ENCODE measurements around the gene PFKL.

Gene PFKL

DNA sequence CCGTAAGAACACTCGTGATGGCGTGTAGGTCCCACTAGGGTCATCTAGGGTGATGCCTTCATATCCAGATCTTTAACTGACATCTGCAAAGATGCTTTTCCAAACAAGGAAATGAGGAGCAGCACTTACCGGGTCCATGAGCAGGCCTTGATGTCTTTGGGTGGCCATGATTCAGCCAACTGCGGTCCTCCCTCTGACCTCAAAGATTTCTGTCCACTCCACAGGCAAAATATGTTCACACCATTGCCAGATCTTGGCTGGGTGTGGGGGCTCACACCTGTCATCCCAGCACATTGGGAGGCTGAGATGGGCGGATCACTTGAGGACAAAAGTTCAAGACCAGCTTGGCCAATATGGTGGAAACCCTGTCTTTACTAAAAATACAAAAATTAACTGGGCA is 71.7 kb downstream of the PFKL start:
- TF ChIP-seq TAF1 (IDR thresholded peaks at IDR 0.05; ENCODE audit: low read depth) (no peak), TCF12 (IDR thresholded peaks at IDR 0.05; ENCODE audit: low read depth) (no peak), RAD21 (IDR thresholded peaks at IDR 0.05; ENCODE audit: low read depth) (no peak), CEBPB (IDR thresholded peaks at IDR 0.05) (no peak), NFIC (IDR thresholded peaks at IDR 0.05) (no peak), USF1 (IDR thresholded peaks at IDR 0.05) (no peak)
- TF ChIP-seq, protein P1, sequence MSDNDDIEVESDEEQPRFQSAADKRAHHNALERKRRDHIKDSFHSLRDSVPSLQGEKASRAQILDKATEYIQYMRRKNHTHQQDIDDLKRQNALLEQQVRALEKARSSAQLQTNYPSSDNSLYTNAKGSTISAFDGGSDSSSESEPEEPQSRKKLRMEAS (IDR thresholded peaks at IDR 0.05) = no peak

DNA sequence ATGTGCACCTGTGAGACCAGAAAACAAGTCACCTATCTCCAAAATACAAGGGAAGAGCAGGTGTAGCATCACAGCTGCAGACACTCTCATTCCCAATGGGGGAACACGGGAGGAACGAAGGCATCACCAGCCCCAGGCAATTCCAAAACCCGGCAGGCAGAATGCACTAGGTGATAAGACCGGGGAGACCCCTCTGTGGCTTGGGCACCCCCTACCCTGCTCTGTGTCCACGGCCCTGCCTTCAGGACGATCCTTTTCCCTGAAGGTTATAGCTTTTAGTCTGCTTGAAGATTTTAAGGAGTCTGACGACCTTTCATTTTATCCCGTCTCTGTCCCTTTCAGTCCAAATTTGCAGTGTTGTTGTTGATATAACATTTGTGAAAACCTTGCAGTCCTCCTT is 72.8 kb downstream of the PFKL start:
- TF ChIP-seq TEAD4 (IDR thresholded peaks at IDR 0.05) = no peak
- TF ChIP-seq, protein P2, sequence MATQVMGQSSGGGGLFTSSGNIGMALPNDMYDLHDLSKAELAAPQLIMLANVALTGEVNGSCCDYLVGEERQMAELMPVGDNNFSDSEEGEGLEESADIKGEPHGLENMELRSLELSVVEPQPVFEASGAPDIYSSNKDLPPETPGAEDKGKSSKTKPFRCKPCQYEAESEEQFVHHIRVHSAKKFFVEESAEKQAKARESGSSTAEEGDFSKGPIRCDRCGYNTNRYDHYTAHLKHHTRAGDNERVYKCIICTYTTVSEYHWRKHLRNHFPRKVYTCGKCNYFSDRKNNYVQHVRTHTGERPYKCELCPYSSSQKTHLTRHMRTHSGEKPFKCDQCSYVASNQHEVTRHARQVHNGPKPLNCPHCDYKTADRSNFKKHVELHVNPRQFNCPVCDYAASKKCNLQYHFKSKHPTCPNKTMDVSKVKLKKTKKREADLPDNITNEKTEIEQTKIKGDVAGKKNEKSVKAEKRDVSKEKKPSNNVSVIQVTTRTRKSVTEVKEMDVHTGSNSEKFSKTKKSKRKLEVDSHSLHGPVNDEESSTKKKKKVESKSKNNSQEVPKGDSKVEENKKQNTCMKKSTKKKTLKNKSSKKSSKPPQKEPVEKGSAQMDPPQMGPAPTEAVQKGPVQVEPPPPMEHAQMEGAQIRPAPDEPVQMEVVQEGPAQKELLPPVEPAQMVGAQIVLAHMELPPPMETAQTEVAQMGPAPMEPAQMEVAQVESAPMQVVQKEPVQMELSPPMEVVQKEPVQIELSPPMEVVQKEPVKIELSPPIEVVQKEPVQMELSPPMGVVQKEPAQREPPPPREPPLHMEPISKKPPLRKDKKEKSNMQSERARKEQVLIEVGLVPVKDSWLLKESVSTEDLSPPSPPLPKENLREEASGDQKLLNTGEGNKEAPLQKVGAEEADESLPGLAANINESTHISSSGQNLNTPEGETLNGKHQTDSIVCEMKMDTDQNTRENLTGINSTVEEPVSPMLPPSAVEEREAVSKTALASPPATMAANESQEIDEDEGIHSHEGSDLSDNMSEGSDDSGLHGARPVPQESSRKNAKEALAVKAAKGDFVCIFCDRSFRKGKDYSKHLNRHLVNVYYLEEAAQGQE (IDR thresholded peaks at IDR 0.05; ENCODE audit: low read depth) = no peak
- TF ChIP-seq NFIC (IDR thresholded peaks at IDR 0.05) = no peak
- TF ChIP-seq YY1 (IDR thresholded peaks at IDR 0.05; ENCODE audit: low read depth) = no peak
- TF ChIP-seq ZBTB7A (IDR thresholded peaks at IDR 0.05; ENCODE audit: low read depth) = no peak
- no peak for TF ChIP-seq EGR1 (IDR thresholded peaks at IDR 0.05)
- TF ChIP-seq EP300 (IDR thresholded peaks at IDR 0.05; ENCODE audit: borderline replicate concordance) = no peak
- TF ChIP-seq TCF12 (IDR thresholded peaks at IDR 0.05; ENCODE audit: low read depth) = no peak
- TF ChIP-seq TAF1 (IDR thresholded peaks at IDR 0.05; ENCODE audit: low read depth) = no peak
- TF ChIP-seq RAD21 (IDR thresholded peaks at IDR 0.05; ENCODE audit: low read depth) = no peak
- no peak for TF ChIP-seq CREB1 (IDR thresholded peaks at IDR 0.05; ENCODE audit: low read depth)
- no peak for TF ChIP-seq CEBPB (IDR thresholded peaks at IDR 0.05)
- TF ChIP-seq USF1 (IDR thresholded peaks at IDR 0.05) = no peak
- TF ChIP-seq, protein P1 (IDR thresholded peaks at IDR 0.05) = no peak

- TF ChIP-seq, protein P2 (IDR thresholded peaks at IDR 0.05; ENCODE audit: low read depth) = no peak
- TF ChIP-seq TEAD4 (IDR thresholded peaks at IDR 0.05) (no peak), EP300 (IDR thresholded peaks at IDR 0.05; ENCODE audit: borderline replicate concordance) (no peak), USF1 (IDR thresholded peaks at IDR 0.05) (no peak), CEBPB (IDR thresholded peaks at IDR 0.05) (no peak), TCF12 (IDR thresholded peaks at IDR 0.05; ENCODE audit: low read depth) (no peak), NFIC (IDR thresholded peaks at IDR 0.05) (no peak), ZBTB7A (IDR thresholded peaks at IDR 0.05; ENCODE audit: low read depth) (no peak), YY1 (IDR thresholded peaks at IDR 0.05; ENCODE audit: low read depth) (no peak), RAD21 (IDR thresholded peaks at IDR 0.05; ENCODE audit: low read depth) (no peak), FOXM1 (IDR thresholded peaks at IDR 0.05; ENCODE audit: borderline replicate concordance, low read depth) (no peak), TAF1 (IDR thresholded peaks at IDR 0.05; ENCODE audit: low read depth) (no peak), CREB1 (IDR thresholded peaks at IDR 0.05; ENCODE audit: low read depth) (no peak), EGR1 (IDR thresholded peaks at IDR 0.05) (no peak)
- TF ChIP-seq, protein P1 (IDR thresholded peaks at IDR 0.05) = no peak
Observed at GRCh38 chr21:44374601-44375280, 74.9 kb downstream of the PFKL start.

- TF ChIP-seq NFIC (IDR thresholded peaks at IDR 0.05) (no peak), YY1 (IDR thresholded peaks at IDR 0.05; ENCODE audit: low read depth) (no peak)
Observed at GRCh38 chr21:44375281-44375651, 75.4 kb downstream of the PFKL start.

DNA sequence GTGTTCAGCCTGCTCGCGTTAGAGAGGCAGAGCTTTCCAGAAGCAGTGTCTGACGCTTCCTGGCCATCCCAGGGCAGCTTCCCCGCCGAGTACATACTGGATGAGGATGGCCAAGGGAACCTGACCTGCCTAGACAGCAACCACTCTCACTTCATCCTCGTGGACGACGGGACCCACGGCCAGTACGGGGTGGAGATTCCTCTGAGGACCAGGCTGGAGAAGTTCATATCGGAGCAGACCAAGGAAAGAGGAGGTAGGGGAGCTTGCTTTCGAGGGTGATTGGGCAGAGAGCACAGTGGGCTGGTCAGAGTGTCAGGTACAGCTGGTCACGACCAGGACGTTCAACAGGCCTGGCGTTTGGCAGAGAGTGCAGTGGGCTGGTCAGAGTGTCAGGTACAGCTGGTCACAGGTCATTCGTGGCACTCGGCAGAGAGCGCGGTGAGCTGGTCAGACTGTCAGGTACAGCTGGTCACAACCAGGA is 75.9 kb downstream of the PFKL start:
- no peak for TF ChIP-seq EGR1 (IDR thresholded peaks at IDR 0.05)
- no peak for TF ChIP-seq RAD21 (IDR thresholded peaks at IDR 0.05; ENCODE audit: low read depth)
- TF ChIP-seq, protein P2 (IDR thresholded peaks at IDR 0.05; ENCODE audit: low read depth) = no peak
